Measurements from ENCODE around the gene PAQR5. TPM values are rescaled to one million over a fixed set of nuclear protein-coding genes. Genes with fewer than 3 reads are reported as not detected.

The PAQR5 gene
- total RNA-seq, 2 donors from 2014 or later, result 0.74 to 5.0 TPM

DNA sequence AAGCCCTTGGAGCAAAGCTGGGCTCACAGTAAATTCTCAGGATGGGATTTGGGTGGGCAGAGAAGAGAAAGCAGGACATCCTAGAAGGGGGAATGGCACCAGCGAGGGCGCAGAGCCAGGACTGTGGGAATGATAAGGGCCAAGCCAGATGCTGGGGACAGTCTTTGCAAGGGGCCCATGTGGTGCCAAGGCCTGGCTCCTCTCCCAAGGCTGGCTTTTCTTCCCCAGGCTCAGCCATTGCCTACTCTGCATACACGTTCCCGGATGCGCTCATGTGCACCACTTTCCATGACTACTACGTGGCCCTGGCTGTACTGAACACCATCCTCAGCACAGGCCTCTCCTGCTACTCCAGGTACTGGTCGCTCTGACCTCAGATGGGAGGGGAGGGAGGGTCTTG is 90.7 kb downstream of the PAQR5 start:
- Histone ChIP-seq H3K4me3 (no peak overlapping the region), H3K27ac (no peak overlapping the region), H3K27me3 (no peaks in the 10 kb centered on the region), H3K4me1 (peaks cover 0 to 3% of the 10 kb centered on the region in 2 donors), H3K36me3 (no peaks in the 10 kb centered on the region), H3K9me3 (no peaks in the 10 kb centered on the region)
- no peak for TF ChIP-seq CTCF (IDR thresholded peaks at IDR 0.05)
- DNase-seq (ENCODE audit: low spot score), result peak; percentile 40

GRCh38 chr15:69390575-69390974 is 91.9 kb downstream of the PAQR5 start:
- Histone ChIP-seq H3K4me1 (peaks cover 0 to 9% of the 10 kb centered on the region in 2 donors), H3K27me3 (no peaks in the 10 kb centered on the region), H3K36me3 (no peaks in the 10 kb centered on the region), H3K27ac (no peak overlapping the region), H3K4me3 (no peak overlapping the region), H3K9me3 (no peaks in the 10 kb centered on the region)
- no peak for TF ChIP-seq CTCF (IDR thresholded peaks at IDR 0.05)
- peak; percentile 13 for DNase-seq (ENCODE audit: low spot score)

- H3K27ac ChIP-seq, result no peak overlapping the region
- H3K4me1 ChIP-seq, result peaks cover 0 to 9% of the 10 kb centered on the region in 2 donors
- no peaks in the 10 kb centered on the region for H3K36me3 ChIP-seq
- DNase-seq (ENCODE audit: low spot score), result peak; percentile 32
- TF ChIP-seq CTCF (IDR thresholded peaks at IDR 0.05), result no peak
- H3K27me3 ChIP-seq, result no peaks in the 10 kb centered on the region
- no peaks in the 10 kb centered on the region for H3K9me3 ChIP-seq
- H3K4me3 ChIP-seq, result no peak overlapping the region
Observed at GRCh38 chr15:69391046-69391757, 92.5 kb downstream of the PAQR5 start.

GRCh38 chr15:69392352-69392751 is 93.6 kb downstream of the PAQR5 start:
- H3K27ac ChIP-seq, result no peak overlapping the region
- no peaks in the 10 kb centered on the region for H3K36me3 ChIP-seq
- H3K27me3 ChIP-seq, result no peaks in the 10 kb centered on the region
- no peak for TF ChIP-seq CTCF (IDR thresholded peaks at IDR 0.05)
- no peaks in the 10 kb centered on the region for H3K9me3 ChIP-seq
- peaks cover 0 to 9% of the 10 kb centered on the region in 2 donors for H3K4me1 ChIP-seq
- H3K4me3 ChIP-seq, result no peak overlapping the region
- DNase-seq (ENCODE audit: low spot score), result peak; percentile 47

DNA sequence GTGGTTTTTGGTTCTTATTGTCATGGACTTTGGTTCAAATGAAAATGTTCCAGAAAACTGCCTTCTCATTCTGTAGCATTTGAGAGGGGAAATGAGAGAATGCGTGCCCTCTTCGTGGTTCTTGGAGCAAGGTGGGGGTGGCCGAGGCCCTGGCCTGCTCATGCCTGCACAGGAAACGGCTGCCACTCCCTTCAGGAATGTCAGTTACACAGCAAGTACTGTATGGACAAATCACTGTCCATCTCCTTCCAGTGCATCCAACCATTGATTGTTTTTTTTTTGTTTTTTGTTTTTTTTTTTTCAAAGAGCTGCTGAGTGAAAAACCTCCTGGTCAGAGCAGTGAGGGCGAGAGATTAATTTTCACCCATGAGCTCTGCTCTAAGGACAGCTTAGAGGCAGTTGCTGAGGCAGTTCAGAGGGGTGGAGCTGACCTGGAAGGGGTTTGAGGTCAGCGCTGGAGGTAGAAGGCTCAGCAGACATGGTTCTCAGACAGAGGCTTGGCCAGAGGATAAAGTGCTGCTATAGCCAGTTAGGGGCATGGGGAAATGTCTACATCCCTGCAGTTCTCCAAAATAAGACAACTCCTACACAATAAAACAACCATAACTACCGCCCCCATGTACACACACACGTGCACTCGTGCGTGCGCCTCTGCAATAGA is 95.2 kb downstream of the PAQR5 start:
- no peaks in the 10 kb centered on the region for H3K9me3 ChIP-seq
- peak; percentile 40 for DNase-seq (ENCODE audit: low spot score)
- no peak for TF ChIP-seq CTCF (IDR thresholded peaks at IDR 0.05)
- H3K4me3 ChIP-seq, result no peak overlapping the region
- no peaks in the 10 kb centered on the region for H3K36me3 ChIP-seq
- H3K27me3 ChIP-seq, result no peaks in the 10 kb centered on the region
- no peak overlapping the region for H3K27ac ChIP-seq
- peaks cover 0 to 9% of the 10 kb centered on the region in 2 donors for H3K4me1 ChIP-seq

Measured in right atrium auricular region (tissue), 2 donors.